Vagina (tissue), 2 donors: ENCODE data around the gene TSSK1B.

ENCODE experiments used
- CTCF ChIP-seq, 3 experiments: fragments of 450-650 bp in 2 of 3; fragments of 200-600 bp in 1 of 3; sonication (generic) in 1 of 3; IDR thresholded peaks; one replicate each; pipeline ENCODE4 v1.5.1; 2017 to 2019; ENCODE audit warnings: antibody characterized with exemption in 3 of 3, mild to moderate bottlenecking in 2 of 3, moderate library complexity in 2 of 3
- POLR2A ChIP-seq, 2 donors: fragments of 450-650 bp; IDR thresholded peaks; one replicate each; pipeline ENCODE4 v1.6.1; 2017; ENCODE audit warnings: antibody characterized with exemption in 2 of 2, mild to moderate bottlenecking in 2 of 2, moderate library complexity in 2 of 2
- POLR2AphosphoS5 ChIP-seq, 2 donors: sonication (generic); formaldehyde crosslinking; IDR thresholded peaks; one replicate each; pipeline ENCODE4 v1.9.0; 2017; ENCODE audit warnings: antibody characterized with exemption in 2 of 2, mild to moderate bottlenecking in 2 of 2, low read depth in 1 of 2; ENCODE audit not compliant: insufficient read depth in 1 of 2

- TF ChIP-seq CTCF (IDR thresholded peaks at IDR 0.05) (no peak), POLR2AphosphoS5 (IDR thresholded peaks at IDR 0.05; ENCODE audit: insufficient read depth in 1 of 2, low read depth in 1 of 2) (no peak), POLR2A (IDR thresholded peaks at IDR 0.05) (no peak)
Observed at GRCh38 chr5:113387844-113388243, 46.9 kb downstream of the TSSK1B start.
